ENCODE measurements around the gene C2orf72.
"Not testable (repeated sequence)": the region's sequence is repeated elsewhere in the genome, so short reads cannot be mapped to it uniquely, and the experiment has no call there.

Gene C2orf72

DNA sequence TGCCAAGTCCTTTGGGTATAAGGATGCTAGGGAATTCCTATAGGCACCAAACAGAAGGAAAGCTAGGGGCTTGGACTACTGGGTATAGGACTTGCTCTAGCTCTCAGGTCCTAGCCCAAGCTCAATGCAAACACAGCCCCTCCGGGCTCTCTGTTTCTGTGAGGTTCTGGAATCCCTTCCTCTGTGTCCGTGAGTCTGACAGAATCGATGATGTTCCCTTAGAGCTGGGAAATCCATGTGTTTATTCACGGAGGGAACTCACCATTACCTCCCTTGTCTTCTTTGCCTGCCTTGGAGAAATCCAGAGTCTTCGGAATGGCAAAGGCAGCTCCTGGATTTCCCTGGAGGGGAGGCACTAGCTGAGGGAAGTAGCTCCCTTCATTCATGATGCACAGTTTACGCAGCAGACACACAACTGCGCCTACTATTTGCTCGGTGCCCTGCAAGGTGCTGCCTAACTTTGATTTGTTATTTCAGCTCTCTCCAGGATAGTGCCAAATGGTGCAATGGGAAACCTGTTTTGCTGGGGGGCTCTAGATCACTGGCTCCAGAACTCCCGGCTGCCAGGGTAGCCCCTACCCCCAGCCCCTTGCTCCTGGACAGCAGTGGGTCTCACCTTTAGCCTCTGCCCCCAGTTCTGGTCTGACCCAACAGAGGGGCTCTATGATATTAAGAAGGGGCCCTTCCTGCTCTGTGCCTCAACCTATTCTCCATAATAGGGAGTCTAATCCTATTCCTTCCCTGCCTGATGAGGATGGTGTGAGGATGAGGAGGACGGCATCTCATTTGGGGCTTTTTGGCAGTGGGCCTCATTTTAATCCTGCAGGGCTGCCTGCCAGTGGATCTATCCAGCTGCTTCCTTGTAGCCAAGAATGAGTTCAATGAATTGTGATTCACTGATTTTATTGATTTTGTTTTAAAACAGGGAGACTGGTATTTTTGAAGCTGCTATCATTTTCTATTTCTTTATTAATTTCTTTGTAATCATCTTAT is 10.9 kb downstream of the C2orf72 start:
- DNase-seq, result no peak

- no peak for DNase-seq
Observed at GRCh38 chr2:231049286-231050017, 12.1 kb downstream of the C2orf72 start.

DNA sequence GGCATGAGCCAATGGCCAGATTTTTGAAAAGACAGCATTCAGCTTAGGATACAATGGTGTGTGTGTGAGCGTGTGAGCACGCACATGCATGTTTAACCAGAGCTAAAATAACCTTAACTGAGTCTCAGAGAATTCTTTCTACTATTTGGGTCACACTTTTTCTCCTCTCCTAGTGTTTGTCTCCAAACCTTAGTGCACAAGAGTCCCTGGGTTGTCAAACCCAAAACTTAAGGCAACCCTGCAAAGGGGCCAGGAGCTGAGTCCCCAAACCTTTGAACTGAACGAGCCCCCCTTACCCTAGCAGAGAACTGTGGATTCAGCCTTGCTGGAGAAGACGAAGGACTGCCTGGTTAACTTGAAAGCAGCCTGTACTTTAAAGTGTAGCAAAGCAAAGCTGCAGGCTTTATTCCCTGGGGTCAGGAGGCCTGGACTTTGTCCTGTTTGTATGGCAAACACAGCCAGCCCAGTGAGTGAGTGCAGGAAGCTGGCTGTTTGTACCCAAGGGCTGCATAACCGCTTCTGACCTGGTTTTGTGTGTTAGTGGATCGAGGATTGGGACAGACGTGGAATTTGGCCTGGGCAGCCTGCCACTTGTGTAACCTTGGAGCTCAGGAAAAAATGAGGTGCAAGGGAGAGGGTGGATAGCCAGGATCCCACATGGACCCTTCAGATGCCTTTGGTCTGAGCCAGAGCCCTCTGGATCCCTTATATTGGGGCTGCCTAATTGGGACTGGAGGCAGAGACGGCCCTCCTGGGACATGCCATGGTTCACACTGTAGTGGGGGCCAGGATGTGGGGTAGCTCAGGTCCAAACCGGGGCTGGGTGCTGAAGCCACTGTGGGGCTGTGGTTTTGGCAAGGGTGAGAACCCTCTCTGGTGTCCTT is 12.9 kb downstream of the C2orf72 start:
- peak in 1 of 2 donors; percentile 13 for DNase-seq

- DNase-seq, result no peak
Observed at GRCh38 chr2:231051116-231051515, 13.8 kb downstream of the C2orf72 start.

DNA sequence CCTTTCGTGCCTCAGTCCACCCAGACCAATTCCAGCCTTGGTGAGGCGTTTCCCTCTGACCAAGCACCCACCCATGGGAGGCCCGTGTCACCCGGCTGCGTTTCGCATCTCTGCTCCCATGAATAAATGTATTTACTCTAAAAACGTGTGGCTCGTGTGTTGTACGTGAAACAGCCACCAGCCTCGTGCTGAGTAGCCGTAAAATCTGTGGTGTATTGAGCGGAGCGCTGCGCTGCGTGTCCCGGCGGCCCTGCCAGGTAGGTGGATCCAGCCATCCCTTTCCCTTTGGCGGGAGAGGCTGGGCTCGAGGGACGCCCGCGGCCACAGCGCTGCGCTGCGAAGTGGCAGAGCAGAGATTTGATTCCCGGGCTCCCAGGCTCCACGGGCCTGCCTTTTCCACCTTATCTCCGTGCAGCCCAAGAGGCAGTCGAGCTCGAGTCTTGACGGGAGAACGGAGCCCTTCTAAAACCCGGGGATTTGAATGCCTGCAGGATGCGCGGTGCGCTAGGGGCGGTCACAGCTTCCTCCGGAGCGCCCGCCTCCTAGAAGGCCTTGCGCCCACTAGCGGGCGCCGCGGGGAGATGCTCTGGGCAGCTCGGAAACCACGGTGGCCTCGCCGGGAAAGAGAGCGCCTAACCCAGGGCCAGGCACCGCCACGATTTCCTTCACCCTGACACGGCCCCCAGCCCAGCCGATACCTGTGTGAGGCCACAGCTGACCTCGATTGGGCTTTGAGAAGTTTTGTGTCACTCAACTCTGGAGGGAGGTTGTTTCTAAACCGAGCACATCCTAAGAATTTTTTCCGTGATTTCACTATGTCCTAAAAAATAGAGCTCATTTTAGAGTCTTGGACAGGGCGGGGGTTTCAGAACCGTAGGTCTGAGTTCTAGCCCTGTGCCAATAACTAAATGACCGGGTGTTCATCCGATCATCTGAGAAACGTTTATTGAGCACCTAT is 15.4 kb downstream of the C2orf72 start:
- peak; percentile 84 to 85 for DNase-seq

DNA sequence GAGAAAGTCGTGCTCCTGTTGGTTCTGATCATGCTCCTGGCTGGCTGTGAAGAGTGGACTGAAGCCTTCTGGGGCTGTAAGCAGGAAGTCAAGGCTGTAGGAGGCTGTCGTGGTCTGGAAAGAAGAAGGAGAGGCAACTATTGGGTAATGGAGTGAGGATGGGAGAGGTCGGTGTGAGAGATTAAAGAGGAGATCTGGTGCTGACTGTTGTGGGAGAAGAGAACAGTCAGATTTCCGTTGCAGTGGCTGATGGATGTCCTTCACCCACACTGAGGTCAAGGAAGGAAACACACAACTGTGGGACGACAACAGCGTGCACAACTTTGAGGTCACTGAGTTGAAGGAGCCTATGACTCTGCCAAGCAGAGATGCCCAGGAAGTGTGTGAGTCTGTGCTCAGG is 16.5 kb downstream of the C2orf72 start:
- no peak for DNase-seq

GRCh38 chr2:231056453-231057416 is 19.4 kb downstream of the C2orf72 start, which contains the start of gene PSMD1:
PSMD1 (plus strand) TSS chr2:231056867; CDS start chr2:231057026, 159 bp downstream.
- DNase-seq, result peak; percentile 92 to 95

DNA sequence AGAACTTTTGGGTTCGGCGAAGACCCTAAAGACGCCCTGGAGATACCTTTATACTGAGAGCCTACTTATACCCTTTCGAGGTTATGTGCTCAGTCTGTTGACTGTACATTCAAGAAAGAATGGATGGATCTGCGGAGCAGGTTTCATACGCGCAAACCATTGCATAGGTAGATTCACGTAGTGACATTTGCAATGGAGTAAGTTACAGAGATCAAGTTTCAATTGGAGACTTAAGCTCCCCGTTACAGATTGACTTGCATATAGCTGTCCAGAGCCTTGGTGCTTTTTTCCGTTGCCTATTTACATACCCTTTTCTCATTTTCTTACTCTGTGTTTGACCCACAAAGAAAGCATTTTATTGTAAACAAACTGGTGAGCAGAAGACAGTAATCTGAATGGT is 20.3 kb downstream of the C2orf72 start:
- DNase-seq, result no peak

- DNase-seq, result no peak
Observed at GRCh38 chr2:231058761-231059550, 21.6 kb downstream of the C2orf72 start.

DNA sequence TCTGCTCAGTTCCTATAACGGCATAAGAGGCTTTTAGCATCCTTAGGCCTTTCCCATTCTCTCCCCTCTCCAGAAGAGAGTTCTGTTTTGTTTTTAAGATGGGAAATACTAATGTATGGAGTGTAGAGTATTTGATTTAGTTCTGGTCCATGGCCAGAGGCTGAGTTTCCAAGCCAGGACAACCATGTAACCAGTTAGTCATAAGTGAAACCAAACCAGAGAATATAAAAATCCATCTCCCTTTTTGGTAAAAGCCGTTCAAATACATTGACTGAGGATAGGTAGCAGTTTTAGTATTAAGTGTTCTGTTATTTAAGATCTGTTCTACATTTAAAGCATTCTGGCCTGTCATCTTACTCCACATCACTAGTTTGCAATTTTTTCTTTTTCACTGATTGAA is 22.4 kb downstream of the C2orf72 start:
- DNase-seq, result no peak

- DNase-seq, result no peak
Observed at GRCh38 chr2:231062776-231063175, 25.5 kb downstream of the C2orf72 start.

- DNase-seq, result no peak
Observed at GRCh38 chr2:231063347-231063746, 26.0 kb downstream of the C2orf72 start.

GRCh38 chr2:231065966-231066365 is 28.6 kb downstream of the C2orf72 start:
- DNase-seq, result no peak

DNA sequence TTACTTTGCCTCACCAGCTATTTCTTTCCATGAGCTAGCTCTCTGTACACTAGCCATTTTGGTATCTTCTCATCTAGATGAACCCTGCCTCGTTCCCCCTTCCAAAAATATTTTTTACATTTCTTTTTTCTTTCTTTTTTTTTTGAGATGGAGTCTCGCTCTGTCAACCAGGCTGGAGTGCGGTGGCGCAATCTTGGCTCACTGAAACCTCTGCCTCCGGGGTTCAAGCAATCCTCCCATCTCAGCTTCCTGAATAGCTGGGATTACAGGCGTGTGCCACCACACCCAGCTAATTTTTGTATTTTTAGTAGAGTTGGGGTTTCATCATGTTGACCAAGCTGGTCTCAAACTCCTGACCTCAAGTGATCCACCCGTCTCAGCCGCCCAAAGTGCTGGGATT is 30.2 kb downstream of the C2orf72 start:
- DNase-seq, result not testable (repeated sequence)

DNA sequence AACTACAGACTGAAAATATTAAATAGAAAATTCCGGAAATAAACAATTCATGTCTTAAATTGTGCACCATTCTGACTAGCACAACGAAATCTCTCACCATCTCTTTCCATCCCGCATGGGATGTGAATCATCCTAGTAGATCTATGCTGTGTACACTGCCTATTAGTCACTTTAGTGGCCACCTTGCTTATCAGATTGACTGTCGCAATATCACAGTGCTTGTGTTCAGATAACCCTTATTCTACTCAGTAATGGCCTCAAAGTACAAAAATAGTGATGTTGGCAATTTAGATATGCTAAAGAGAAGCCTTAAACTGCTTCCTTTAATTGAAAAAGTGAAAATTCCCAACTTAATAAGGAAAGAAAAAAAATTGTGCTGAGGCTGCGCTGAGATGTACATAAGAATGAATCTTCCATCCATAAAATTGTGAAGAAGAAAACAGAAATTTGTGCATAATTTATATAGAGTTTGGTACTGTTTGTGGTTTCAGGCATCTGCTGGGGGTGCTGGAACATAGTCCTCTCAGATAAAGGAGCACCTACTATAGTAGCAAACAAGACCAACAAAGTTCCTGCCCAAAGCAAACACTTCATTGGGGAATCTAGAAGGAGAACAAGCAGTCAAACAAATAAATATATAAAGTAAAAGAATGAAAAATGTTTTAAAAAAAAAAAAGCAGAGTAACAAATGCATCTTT is 31.4 kb downstream of the C2orf72 start:
- DNase-seq, result no peak

GRCh38 chr2:231069379-231070054 is 32.2 kb downstream of the C2orf72 start:
- no peak for DNase-seq

DNA sequence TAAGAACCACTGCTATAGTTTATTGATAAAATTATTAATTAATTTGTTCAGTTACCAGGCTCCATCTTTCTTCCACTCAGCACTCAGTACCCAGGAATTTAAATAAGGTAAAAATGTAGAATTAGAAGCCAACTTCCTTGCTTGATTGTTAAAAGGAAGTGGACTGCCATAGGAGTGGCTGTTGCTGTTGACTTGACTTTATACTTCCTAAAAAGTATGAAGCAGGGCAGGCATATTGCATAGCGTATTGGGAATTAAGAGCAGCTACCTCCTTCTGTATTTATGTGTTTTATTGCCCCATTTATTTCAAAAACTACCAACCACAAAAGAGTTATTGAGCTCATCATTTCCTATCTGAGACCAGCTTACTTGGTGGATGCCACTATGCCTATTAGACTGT is 47.2 kb downstream of the C2orf72 start:
- DNase-seq, result no peak

DNA sequence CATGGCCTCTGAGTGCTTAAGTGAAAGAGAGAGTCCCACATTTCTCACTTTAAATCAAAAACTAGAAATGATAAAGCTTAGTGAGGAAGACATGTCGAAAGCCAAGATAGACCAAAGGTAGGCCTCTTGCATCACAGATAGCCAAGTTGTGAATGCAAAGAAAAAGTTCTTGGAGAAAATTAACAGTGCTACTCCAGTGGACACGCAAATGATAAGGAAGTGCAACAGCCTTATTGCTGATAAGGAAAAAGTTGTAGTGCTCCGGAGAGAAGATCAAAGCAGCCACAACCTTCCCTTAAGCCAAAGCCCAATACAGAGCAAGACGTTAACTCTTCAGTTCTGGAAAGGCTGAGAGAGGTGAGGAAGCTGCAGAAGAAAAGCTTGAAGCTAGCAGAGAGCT is 51.4 kb downstream of the C2orf72 start:
- no peak for DNase-seq

All from CD4-positive, alpha-beta T cell treated with Interleukin-1 beta for 1 hour (primary cell).